Measurements from ENCODE around the gene CALD1. TPM values are rescaled to one million over a fixed set of nuclear protein-coding genes. Genes with fewer than 3 reads are reported as not detected.

Gene CALD1
- total RNA-seq, 2 experiments from 2014 or later: 0.33 TPM; not detected in 1

DNA sequence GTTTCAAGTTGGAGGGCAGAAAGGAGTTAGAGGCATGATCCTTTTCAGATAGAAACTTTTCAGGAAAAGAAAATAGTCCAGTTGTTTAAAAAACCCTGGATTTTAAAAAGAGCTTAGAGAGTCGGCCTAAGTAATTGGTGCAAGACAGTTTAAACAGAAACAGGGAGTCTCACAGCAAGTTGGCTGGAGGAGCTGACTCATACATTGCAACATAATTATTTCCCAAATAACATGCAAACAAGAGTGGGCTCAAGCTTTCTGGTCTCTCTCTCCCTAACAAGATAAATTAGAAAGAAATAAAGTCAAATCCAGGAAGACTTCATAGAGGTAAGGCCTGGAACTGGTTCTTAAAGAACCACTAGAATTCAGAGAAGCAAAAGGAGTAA, 106.5 kb downstream of the CALD1 start:
- H3K27me3 Mint-ChIP-seq: peaks cover under 1% of the 10 kb centered on the region
- no peaks in the 10 kb centered on the region for H3K9me3 ChIP-seq (ENCODE audit: control insufficient read depth in 1 of 2, insufficient read depth in 1 of 2, low read length in 2 of 2)
- POLR2A ChIA-PET: interaction anchor here (0.9 to 1.3 kb wide), 3 partner anchors 21 to 427 kb away, joined by 3 to 9 read pairs (median 3); partner anchors contain the start of gene AKR1B1
- DNase-seq (no peak), ATAC-seq (ENCODE audit: poor library complexity) (no peak)
- no peak overlapping the region for H3K4me3 ChIP-seq (ENCODE audit: low read length)
- H3K36me3 Mint-ChIP-seq (ENCODE audit: low read depth): no peaks in the 10 kb centered on the region
- H3K27ac Mint-ChIP-seq: peak overlapping the region; percentile 72
- TF ChIP-seq, protein P1, sequence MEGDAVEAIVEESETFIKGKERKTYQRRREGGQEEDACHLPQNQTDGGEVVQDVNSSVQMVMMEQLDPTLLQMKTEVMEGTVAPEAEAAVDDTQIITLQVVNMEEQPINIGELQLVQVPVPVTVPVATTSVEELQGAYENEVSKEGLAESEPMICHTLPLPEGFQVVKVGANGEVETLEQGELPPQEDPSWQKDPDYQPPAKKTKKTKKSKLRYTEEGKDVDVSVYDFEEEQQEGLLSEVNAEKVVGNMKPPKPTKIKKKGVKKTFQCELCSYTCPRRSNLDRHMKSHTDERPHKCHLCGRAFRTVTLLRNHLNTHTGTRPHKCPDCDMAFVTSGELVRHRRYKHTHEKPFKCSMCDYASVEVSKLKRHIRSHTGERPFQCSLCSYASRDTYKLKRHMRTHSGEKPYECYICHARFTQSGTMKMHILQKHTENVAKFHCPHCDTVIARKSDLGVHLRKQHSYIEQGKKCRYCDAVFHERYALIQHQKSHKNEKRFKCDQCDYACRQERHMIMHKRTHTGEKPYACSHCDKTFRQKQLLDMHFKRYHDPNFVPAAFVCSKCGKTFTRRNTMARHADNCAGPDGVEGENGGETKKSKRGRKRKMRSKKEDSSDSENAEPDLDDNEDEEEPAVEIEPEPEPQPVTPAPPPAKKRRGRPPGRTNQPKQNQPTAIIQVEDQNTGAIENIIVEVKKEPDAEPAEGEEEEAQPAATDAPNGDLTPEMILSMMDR (IDR thresholded peaks at IDR 0.05): no peak
- CTCF ChIA-PET: interaction anchor here (0.6 kb wide), 1 partner anchor 383 kb away, joined by 4 read pairs; no protein-coding TSS in a partner anchor
- peaks cover 5% of the 10 kb centered on the region for H3K4me1 ChIP-seq (ENCODE audit: insufficient read depth, low read length)
- H3K9me3 Mint-ChIP-seq: no peaks in the 10 kb centered on the region
- peaks cover 24% of the 10 kb centered on the region for H3K4me1 Mint-ChIP-seq (ENCODE audit: low read depth)
- H3K36me3 ChIP-seq (ENCODE audit: insufficient read depth, low read length): no peaks in the 10 kb centered on the region
- H3K27me3 ChIP-seq (ENCODE audit: control insufficient read depth in 1 of 2, insufficient read depth in 2 of 2, low read length in 2 of 2): no peaks in the 10 kb centered on the region
- H3K4me3 Mint-ChIP-seq: no peak overlapping the region
- H3K27ac ChIP-seq (ENCODE audit: low read depth in 1 of 2, low read length in 2 of 2): no peak overlapping the region
- intact Hi-C loops (cut with DNase I, micrococcal nuclease): no loop called here

DNA sequence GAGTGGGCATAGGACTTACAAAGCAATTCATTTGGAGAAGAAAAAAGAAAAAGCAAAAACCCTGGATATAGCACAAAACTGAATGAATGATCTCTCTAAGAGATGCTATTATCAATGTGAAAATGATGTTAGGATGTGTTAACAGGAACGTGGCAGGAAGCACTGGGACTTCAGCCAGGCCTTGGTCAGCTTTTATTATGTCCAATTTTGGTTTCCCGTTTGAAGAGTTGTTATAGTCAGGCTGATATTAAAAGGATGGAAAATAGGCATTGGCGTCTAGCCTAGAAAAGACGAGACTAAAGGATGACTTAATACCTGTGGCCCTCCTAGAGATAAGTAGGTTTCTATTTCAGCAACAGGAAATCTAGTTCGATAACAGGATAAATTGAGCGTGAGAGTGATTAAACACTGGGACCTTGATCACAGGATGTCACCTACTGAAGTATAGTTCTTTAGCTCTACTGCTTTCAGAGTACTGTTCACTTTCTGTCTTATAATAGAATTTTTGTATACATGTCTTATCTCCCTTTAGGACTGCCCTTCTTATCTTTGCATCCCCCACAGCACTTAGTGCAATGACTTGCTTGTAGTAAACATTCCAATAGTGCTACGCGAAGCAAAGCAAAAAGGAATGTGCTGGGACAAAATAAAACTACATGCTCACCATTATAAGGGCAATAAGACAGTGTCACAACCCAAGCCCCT, 107.1 kb downstream of the CALD1 start:
- peak overlapping the region; percentile 26 for H3K4me3 Mint-ChIP-seq
- peaks cover 0 to 3% of the 10 kb centered on the region in 2 experiments for H3K9me3 ChIP-seq (ENCODE audit: control insufficient read depth in 1 of 2, insufficient read depth in 1 of 2, low read length in 2 of 2)
- H3K27ac Mint-ChIP-seq: peak overlapping the region; percentile 72
- H3K27me3 Mint-ChIP-seq: peaks cover 5% of the 10 kb centered on the region
- peaks cover 28% of the 10 kb centered on the region for H3K4me1 Mint-ChIP-seq (ENCODE audit: low read depth)
- no peaks in the 10 kb centered on the region for H3K36me3 Mint-ChIP-seq (ENCODE audit: low read depth)
- POLR2A ChIA-PET: interaction anchor here (0.9 to 1.3 kb wide), 3 partner anchors 22 to 427 kb away, joined by 3 to 9 read pairs (median 3); partner anchors contain the start of gene AKR1B1
- H3K4me3 ChIP-seq (ENCODE audit: low read length): no peak overlapping the region
- no peak overlapping the region for H3K27ac ChIP-seq (ENCODE audit: low read depth in 1 of 2, low read length in 2 of 2)
- TF ChIP-seq, protein P1 (IDR thresholded peaks at IDR 0.05): no peak
- CTCF ChIA-PET: interaction anchor here (0.6 kb wide), 1 partner anchor 383 kb away, joined by 4 read pairs; no protein-coding TSS in a partner anchor
- no peaks in the 10 kb centered on the region for H3K36me3 ChIP-seq (ENCODE audit: insufficient read depth, low read length)
- intact Hi-C loops (cut with DNase I, micrococcal nuclease): no loop called here
- ATAC-seq (ENCODE audit: poor library complexity) (peak; percentile 54), DNase-seq (peak in 1 of 14 experiments; percentile 11)
- no peaks in the 10 kb centered on the region for H3K9me3 Mint-ChIP-seq
- no peaks in the 10 kb centered on the region for H3K27me3 ChIP-seq (ENCODE audit: control insufficient read depth in 1 of 2, insufficient read depth in 2 of 2, low read length in 2 of 2)
- H3K4me1 ChIP-seq (ENCODE audit: insufficient read depth, low read length): peaks cover 9% of the 10 kb centered on the region

DNA sequence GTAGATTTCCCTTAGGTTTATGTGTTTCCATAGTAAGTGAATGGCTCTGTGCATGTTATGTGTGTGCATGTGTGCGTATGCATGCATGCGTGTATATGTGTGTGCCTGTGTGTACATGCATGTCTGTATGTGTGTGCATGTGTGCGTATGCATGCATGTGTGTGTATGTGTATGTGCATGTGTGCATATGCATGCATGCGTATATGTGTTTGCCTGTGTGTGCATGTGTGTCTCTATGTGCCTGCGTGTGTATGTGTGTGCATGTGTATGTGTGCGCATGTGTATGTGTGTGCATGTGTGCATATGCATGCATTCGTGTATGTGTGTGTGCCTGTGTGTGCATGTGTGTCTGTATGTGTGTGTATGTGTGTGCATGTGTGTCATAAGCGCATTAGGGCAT, 108.1 kb downstream of the CALD1 start:
- H3K9me3 ChIP-seq (ENCODE audit: control insufficient read depth in 1 of 2, insufficient read depth in 1 of 2, low read length in 2 of 2): peaks cover 0 to 4% of the 10 kb centered on the region in 2 experiments
- H3K9me3 Mint-ChIP-seq: no peaks in the 10 kb centered on the region
- CTCF ChIA-PET: no interaction called here
- H3K4me3 ChIP-seq (ENCODE audit: low read length): no peak overlapping the region
- no peaks in the 10 kb centered on the region for H3K36me3 ChIP-seq (ENCODE audit: insufficient read depth, low read length)
- intact Hi-C loops (cut with DNase I, micrococcal nuclease): no loop called here
- no peak overlapping the region for H3K4me3 Mint-ChIP-seq
- no peaks in the 10 kb centered on the region for H3K36me3 Mint-ChIP-seq (ENCODE audit: low read depth)
- H3K27ac Mint-ChIP-seq: peak overlapping the region; percentile 72
- peaks cover 28% of the 10 kb centered on the region for H3K4me1 Mint-ChIP-seq (ENCODE audit: low read depth)
- no peak for ATAC-seq (ENCODE audit: poor library complexity)
- peaks cover 9% of the 10 kb centered on the region for H3K4me1 ChIP-seq (ENCODE audit: insufficient read depth, low read length)
- DNase-seq: no peak
- H3K27ac ChIP-seq (ENCODE audit: low read depth in 1 of 2, low read length in 2 of 2): no peak overlapping the region
- POLR2A ChIA-PET: no interaction called here
- peaks cover 13% of the 10 kb centered on the region for H3K27me3 Mint-ChIP-seq
- TF ChIP-seq, protein P1 (IDR thresholded peaks at IDR 0.05): no peak
- peaks cover 0 to 5% of the 10 kb centered on the region in 2 experiments for H3K27me3 ChIP-seq (ENCODE audit: control insufficient read depth in 1 of 2, insufficient read depth in 2 of 2, low read length in 2 of 2)
